NCI-H1048 (cell line): ENCODE data around the gene ANKS1A.

Experiments used
- DNase-seq: peaks from one replicate; lab custom pipeline; 2025; lab: John Stamatoyannopoulos, UW

ANKS1A gene

DNA sequence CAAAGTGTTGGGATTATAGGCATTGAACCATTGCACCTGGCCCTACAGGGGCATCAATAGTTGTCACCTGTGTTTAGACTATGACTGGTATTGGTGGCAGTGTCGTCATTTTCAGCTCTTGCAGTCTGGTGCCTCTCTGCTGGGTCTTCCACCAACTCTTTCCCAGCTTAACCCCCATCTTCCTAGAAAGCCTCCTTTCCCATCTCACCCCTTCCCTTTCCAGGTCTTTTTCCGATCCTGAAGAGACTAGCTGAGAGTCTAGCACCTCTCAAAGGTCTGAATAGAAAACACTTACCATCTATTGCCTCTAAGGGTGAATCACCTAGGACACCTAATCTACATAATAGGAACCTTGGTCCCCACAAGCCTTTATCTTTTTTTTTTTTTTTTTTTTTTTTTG, 181.1 kb downstream of the ANKS1A start:
- no peak for DNase-seq

DNA sequence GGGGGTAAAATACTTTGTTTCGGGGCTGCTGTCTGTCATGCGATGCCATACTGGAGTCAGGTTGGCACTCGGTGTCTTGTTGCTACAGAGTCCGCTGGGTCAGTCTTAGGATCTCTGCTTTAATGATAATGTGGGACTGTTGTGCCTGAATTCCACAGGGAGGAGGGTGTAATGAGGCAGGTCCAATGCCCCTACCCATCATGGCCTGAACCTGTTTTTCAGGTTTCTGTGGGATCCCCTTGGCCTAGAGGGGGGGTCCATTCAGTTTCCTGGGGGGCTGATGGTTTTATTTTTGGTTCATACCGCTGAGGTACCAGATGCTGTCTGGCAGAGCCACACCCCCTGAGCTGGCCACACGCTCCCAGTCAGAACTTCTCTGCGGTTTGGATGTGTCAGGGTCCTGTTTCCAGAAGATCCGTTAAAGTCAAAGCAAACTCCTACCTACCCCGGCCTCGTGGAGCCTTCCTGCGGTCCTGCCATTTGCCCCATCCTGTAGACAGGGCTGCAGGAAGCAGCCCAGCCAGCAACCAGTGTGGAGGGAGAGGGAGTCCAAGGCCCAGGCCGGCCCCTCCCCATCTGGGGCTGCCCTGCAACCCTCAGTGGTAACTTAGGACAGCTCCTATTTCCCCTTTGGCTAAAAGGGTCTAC, 182.4 kb downstream of the ANKS1A start:
- no peak for DNase-seq

DNA sequence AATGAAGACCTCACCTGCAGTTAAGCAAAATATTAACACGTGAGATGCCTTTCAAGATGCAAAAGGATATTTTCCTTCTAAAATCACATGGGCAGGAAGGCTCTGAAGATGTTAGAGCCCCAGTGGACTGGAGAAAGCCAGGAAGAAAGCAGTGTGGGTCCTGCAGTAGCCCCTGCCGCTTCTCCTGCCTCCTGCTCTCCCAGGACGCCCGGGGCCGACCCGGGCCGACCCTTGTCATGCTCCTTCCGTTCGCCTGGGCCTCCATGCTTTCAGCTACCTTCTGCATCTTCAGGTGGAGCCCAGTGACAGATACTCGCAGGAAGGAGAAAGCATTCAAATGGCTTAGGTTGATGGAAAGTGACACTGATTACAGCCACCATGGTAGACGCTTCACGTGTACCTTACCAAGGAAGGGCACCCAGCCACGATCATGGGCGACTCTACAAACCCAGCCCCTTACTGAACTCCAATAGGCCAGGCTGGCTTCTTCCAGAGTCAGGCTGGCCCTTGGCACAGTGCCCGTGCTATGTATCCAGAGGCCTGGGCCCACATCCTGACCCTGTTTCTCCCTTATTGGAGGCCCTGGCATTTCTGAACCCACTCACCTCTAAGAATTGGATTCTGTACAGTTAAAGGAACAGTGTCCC, 183.1 kb downstream of the ANKS1A start:
- no peak for DNase-seq

DNA sequence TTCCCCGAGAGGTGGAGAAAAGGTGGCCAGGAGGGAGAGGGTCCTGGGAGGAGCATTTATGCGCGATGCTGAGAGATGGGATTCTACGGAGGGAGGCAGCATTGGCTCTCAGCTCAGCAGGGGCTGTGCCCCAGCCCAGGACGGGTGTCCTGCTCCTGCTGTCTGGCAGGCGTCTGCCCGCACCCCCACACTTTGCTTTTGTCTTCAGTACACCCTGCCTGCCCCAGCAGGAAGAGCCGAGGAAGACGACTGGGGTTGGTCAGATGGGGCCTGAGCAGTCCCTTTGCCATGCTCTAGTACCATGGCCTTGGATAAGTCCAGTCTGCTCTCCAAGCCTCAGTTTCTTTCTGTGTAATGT, 183.6 kb downstream of the ANKS1A start:
- DNase-seq, result no peak

DNA sequence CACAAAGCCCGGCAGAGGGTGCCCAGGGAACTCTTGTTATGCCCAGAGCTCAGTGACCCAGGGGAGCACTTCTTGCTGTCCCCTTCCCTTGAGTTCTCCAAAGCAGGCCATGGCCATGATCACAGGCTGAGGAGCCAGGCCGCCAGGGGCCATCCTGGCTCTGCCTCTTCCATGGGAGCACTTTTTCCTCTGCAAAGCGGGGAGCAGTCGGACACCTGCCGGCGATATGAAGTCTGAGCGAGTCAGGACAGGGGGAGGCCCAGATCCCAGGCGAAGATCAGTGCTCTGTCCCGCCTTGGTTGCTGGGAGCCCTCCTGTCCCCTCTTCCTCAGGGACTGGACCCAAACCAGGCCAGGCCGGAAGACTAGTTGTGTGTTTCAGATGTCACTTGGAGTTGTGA, 184.2 kb downstream of the ANKS1A start:
- no peak for DNase-seq

DNA sequence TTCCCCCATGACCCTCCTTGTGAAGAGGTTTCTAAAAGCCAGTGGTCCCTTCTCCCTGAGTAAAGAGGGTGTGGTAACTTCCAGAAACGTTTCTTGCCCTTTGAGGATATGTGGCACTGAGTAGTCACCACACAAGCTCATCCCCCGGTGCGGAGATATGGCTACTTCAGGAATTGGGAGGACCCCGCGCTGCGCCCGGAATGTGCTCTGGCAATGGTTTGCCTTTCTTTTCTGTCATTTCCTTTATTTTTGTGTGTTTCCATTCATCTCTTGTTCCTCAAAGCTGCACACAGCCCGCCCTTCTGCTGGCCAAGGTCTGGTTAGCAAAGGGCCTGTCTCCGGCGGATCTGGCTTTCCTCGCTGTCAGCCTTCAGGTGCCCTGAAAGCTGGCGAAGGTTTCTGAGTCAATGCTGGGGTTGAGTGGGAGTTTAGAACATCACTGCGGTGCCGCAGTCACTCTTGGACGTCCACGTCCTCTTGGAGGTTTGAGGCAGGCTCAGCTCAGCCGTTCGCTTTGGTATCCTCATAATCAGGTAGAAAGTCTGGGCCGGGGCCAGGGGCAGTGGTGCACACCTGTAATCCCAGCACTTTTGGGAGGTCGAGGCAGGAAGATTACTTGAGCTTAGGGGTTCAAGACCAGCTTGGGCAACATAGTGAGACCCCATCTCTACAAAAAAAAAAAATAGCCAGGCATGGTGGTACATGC, 184.9 kb downstream of the ANKS1A start:
- DNase-seq, result no peak

DNA sequence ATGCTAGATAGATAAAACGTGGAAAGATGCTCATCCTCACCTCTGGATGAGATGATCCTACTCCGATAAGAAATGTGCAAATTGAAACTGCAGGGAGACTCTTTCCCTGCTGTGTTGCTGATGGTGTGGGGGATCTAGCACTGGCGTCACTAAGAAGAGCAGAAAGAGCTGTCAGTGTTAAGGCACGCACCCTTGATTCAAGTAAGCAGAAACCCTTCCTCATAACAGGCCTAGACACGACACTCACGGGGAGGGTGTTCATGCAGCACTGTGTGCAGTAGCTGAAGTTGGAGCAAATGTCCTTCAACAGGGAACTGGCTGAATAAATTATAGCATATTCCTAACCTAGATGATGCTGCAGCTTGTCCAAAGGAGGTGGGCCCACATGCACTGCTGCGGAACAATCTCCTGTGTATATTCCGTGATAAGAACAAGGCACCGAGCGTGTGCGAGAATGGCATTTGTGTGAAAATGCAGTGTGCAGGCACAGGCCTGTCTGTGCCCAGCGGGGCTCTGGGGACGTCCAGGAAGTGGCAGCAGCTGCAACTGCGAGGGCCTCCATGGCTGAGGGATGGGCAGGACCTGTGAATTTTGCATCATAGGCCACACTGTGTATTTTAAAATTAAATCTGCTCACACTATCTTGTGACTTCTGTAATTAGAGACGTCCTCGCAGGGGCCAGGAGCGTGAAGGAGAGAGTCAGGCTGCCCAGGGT, 188.1 kb downstream of the ANKS1A start:
- no peak for DNase-seq

DNA sequence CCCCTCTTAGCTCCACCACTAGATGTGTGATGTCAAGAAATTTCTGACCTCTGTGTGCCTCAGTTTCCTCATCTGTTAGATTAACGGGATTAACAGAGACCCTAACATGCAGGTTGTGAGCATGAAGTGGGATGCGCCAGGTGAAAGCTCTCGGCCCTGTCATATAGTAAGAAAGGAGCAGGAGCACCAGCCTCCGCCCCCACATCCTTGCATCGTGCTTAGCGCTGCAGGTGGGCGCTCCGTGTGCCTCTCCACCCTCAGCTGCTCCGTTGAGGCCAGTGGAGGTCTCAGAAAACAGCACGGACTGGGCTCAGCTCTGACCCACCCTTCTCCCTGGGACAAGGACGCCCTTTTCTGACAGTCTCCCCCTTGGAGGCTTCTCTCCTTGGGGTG, 188.7 kb downstream of the ANKS1A start:
- DNase-seq, result no peak

DNA sequence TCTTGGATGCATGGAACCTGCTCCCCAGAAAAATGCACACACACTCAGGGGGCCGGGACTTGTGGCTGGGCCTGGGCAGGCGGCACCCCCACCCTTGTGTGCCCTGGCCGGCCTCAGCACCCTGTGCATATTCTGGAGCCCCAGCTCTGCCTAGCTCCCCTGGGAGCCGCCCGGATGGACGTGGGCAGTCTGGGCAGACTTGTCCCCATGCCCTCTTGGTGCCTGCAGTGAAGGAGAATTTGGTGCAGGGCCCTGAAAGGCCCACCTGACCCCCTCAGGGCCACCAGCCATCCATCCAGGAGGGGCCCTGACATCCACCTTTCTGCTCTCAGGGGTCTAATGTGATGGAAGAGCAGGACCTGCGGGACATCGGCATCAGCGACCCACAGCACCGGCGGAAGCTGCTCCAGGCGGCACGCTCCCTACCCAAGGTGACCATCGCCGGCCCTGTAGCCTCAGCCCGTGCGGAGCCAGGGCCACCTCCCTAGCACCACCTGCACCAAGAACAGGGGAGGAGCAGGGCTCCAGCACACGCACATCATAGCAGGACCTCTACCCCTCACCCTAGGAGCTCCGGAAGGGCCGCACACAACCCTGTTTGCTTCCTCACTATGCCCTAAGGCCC, 189.3 kb downstream of the ANKS1A start:
- DNase-seq, result no peak

DNA sequence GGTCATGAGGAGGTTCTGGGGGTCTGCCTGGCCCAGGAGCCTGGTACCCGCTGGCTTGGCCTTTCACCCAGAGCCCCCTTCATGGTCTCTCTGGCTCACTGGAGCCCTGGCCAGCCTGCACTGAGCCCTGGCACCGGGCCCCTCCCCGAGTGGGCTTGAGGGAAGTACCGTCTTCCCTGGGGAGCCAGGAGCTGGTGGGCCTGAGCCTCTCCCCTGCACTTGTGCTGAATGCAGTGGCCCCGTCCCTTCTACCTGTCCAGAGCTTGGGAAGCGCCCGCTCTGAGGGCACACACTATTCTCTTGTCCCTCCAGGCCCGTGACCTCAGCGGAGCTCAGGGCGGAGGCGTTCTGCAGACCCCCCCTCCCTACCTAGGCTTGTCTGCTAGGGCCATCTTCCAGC, 189.8 kb downstream of the ANKS1A start:
- no peak for DNase-seq

DNA sequence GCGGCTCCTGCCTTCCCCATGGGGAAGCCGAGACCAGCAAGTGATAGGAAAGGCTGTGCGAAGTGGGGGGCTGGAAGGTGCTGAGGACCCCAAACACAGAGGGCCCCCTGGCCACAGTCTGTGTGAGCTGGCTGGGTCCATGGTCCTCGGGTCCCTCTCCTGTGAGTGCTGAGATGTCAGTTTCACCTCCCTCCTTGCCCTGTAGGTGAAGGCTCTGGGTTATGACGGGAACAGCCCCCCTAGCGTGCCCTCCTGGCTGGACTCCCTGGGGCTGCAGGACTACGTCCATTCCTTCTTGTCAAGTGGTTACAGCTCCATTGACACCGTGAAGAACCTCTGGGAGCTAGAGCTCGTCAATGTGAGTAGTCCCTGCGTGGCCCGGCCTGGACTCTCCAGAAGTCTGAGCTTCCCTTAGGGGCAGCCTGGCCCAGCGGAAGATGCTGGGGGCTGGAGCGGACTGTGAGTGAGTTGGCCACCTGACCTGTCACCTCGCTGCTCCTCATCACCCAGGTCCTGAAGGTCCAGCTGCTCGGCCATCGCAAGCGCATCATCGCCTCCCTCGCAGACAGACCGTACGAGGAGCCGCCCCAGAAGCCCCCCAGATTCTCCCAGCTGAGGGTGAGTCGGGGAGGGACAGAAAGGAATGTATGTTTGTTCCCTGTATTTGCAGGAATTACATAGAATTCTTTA, 190.4 kb downstream of the ANKS1A start:
- no peak for DNase-seq

DNA sequence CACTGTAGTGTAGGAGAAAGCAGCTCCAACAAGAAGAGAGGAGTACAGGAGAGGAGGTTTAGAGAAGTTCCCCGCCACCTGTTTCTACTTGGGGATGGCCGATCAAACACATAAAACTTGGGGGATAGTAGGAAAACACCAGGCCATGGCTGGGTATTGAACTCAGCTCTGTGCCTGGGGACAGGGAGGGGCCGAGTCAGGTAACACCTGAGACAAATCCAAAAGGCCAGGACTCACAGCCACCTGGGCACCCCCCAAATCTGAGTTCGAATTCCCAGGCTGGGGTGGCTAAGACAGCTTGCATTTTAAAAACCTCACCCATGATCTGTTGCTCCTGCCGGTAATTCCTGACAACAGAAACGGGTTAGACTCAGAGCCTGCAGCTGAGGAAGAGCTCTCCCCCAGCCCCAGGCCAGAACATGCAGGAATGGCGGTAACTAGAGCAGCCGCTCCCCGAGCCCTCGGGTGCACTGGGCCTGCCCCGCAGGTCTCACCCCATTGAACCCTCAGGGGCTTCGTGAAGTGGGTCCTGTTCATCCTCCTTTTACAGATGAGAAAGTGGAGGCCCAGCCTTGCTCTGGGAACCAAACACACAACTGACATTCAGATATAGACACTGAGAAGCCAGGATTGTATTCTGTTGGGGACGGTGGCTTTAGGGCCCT, 191.1 kb downstream of the ANKS1A start:
- DNase-seq, result no peak

DNA sequence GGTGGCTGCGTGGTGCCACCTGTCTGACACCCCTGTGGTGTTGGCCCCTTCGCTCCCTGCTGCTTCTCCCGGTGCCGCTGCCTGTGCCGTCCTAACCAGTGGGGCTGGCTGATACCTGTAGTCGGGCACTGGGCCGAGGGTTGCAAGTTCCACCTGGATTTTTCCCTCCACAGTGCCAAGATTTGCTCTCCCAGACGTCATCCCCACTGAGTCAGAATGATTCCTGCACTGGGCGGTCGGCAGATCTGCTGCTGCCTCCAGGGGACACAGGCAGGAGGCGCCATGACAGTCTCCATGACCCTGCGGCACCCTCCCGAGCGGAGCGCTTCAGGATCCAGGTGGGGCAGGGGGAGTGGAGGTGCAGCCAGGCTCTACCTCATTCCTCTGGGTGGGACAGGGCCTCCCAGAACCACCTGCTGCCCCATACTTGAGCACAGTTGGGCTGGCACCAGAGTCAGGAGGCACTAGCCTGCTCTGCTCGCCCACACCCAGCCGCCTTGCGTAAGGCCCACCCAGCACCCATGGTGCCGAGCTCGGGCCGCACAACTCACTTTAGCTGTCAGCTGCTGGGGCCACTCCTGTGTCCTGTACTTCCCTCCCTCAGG, 191.9 kb downstream of the ANKS1A start:
- DNase-seq, result no peak

DNA sequence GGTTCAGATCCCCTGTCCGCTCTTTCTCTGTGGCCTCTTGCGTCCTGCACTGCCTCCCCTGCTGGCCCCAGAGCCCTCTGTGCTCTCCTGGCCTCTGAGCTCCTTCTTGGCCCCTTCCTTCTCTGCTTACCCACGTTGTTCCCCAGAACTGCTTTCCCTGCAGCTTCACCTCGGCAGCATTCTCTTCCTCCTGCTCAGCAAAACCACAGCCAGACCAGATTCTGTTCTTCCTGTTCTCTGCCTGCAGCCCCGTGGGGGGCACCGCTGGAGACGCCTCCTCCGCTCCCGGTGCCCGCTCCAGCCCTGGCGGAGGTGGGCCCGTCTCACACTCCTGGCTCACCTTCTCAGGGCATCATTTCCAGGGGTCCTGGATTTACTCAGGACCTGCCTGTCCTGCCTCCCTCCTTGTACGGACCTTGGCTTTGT, 192.4 kb downstream of the ANKS1A start:
- DNase-seq, result no peak

DNA sequence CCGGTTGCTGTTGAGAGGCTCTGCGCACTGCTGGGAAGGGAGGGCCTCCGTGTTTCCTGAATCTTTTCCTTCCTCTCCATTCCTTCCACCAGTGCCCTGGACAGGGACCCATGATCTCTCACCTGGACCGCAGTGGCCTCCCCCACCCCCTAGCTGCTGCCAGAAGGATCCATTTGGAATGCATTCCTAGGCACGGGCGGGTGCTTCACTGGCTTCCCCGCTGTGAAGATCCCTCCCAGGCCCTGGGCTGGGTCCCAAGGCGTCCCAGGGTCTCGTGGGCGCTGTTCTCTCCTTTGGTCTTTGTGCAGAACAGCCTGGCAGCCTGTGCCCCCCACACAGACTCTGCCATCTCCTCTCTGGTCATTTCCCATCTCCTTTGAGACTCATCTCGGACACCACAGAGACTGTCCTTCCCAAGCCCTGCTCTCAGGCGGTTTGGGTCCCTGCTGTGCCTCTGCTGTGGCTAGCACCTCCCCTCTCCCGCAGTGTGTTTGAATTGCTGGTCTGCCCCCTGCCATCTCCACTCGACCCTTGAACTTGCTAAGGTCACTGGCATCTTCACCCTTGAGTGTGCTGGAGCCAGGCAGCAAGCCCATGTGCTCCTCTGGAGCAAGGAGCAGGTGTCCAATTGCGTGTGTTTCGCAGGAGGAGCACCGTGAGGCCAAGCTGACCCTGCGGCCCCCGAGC, 193.1 kb downstream of the ANKS1A start:
- DNase-seq, result no peak

DNA sequence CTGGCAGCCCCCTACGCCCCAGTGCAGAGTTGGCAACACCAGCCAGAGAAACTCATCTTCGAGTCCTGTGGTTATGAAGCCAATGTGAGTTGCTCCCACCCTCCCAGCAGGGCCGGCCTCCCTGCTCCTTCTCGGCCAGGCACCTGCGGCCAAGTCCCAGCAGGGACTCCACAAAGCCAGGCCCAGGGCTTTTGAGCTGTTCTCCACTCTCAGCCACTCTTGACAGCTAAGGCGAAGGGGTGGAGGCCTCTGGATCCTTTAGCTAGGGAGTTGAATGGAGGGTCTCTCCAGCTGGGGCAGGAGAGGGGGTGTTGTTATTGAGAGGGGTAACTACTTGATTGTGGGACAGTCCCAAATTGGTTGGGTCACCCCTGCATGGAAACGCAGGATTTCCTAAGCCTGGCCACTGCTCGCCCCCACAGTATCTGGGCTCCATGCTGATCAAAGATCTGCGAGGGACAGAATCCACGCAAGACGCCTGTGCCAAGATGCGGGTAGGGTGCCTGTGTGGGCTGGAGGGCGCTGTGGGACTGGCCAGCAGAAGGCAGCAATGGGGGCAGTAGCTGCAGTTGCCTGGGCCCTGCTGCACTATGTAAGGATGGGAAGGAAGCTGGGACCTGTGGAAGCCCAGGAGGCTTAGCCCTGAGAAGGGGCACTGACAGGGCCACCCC, 193.8 kb downstream of the ANKS1A start:
- no peak for DNase-seq

DNA sequence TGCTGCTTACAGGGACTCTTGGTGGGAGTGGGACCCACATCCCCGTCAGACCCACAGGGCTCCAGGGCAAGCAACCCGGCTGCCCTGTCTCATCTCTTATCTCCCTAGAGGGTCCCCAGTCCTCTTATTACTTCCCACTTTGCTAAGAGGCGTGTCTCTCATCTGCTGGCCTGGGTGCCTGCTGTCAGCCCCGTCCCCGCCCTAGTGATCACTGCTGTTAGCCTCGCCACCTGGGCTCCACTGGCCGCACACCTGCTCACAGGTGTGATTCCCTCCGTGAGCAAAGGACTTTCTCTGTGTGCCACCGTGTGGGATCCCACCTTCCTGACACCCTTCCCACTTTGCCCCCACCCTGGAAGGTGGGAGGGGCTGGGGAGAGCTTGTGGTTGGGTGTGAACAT, 194.5 kb downstream of the ANKS1A start:
- no peak for DNase-seq

DNA sequence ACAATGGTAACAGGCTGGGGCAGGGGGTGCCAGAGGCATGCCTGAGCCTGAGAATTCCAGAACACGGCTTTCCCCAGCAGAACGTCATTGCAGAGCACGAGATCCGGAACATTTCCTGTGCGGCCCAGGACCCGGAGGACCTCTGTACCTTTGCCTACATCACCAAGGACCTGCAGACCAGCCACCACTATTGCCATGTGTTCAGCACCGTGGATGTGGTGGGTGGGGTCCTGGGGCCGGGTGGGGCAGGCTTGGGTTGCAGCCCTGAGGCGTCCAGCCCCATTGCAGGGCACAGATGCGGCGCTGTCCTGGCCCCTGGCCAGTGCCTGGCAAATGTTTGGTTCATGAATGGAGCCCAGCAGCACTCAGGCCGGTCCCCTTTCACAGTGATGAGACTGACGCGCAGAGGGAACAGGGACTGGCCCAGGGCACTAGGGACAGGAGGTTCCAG, 195.0 kb downstream of the ANKS1A start:
- no peak for DNase-seq

DNA sequence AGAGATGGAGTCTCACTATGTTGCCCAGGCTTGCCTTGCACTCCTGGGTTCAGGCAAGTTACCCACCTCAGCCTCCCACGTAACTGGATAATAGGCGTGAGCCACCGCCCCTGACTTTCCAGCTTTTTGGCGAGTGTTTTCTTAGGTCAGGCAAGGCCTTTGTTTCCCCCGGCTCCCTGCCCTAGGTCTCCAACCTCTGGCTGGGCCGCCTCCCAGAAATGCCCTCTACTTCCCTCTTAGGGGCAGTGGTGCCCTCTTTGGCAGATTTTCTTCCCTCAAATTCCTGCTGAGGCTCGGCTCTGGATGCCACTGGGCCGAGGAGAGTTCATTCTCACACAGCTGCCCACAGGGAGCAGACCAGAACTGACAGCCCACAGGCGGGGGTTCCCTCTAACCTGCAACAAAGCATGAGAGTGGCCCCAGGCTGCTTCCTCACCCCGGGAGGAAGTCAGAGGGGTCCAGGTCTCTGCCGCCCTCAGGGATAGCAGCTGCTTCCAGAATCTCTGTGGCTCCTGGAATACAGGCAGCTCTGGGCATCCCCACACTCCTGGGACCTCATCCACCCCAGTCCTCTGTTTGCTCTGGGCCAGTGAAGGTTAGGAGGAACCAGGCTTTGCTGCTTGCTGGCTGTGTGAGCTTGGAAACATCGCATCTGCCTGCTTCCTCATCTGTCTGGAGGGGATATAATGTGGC, 195.6 kb downstream of the ANKS1A start:
- DNase-seq, result no peak
